Mammary epithelial cell (primary cell): ENCODE measurements around the gene SMIM32.

Source experiments
- EZH2 ChIP-seq: IDR thresholded peaks from 2 replicates; pipeline ENCODE4 v1.6.1; 2012; ENCODE audit warnings: low read length, inconsistent platforms, borderline replicate concordance
- TF ChIP-seq, protein P1 (sequence below), 2 donors: IDR thresholded peaks in 1 of 2; conservative IDR thresholded peaks in 1 of 2; 2 replicates each; pipeline ENCODE4 v1.5.1; 2011 to 2012; ENCODE audit warnings: inconsistent platforms in 2 of 2, low read length in 2 of 2, mild to moderate bottlenecking in 2 of 2, control low read depth in 1 of 2, low read depth in 1 of 2; ENCODE audit not compliant: insufficient read depth in 1 of 2; ENCODE audit errors: extremely low read depth in 1 of 2

DNA sequence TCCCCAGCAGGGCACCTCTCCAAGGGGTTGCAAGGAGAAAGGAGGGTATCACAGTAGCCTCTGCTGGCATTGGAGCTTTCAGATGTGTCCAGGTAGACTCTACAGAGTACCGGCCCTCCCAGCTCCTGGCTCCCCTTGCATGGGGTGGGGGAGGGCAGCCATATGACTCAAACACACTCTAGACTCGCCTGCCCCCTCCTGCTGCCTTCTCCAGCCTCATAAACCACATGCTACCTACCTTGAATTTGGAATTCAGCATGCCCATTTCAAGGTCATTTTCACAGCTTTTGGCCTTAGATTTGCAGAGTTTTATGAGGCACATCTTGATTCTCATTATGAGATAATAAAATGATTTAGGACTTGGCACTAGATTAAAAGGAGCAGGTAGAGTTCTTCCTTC, 32.8 kb upstream of the SMIM32 start:
- TF ChIP-seq, protein P1, sequence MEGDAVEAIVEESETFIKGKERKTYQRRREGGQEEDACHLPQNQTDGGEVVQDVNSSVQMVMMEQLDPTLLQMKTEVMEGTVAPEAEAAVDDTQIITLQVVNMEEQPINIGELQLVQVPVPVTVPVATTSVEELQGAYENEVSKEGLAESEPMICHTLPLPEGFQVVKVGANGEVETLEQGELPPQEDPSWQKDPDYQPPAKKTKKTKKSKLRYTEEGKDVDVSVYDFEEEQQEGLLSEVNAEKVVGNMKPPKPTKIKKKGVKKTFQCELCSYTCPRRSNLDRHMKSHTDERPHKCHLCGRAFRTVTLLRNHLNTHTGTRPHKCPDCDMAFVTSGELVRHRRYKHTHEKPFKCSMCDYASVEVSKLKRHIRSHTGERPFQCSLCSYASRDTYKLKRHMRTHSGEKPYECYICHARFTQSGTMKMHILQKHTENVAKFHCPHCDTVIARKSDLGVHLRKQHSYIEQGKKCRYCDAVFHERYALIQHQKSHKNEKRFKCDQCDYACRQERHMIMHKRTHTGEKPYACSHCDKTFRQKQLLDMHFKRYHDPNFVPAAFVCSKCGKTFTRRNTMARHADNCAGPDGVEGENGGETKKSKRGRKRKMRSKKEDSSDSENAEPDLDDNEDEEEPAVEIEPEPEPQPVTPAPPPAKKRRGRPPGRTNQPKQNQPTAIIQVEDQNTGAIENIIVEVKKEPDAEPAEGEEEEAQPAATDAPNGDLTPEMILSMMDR (conservative IDR thresholded peaks at IDR 0.05 in 1 of 2, IDR thresholded peaks at IDR 0.05 in 1 of 2; ENCODE audit: extremely low read depth in 1 of 2, insufficient read depth in 1 of 2, low read depth in 1 of 2, low read length in 2 of 2): no peak
- no peak for TF ChIP-seq EZH2
